ENCODE results near the gene ZNF564.
A peak's percentile ranks its signal among the peaks of the same experiment; 100 is the strongest.
"Not testable (repeated sequence)": the region's sequence is repeated elsewhere in the genome, so short reads cannot be mapped to it uniquely, and the experiment has no call there.

ZNF564 gene

DNA sequence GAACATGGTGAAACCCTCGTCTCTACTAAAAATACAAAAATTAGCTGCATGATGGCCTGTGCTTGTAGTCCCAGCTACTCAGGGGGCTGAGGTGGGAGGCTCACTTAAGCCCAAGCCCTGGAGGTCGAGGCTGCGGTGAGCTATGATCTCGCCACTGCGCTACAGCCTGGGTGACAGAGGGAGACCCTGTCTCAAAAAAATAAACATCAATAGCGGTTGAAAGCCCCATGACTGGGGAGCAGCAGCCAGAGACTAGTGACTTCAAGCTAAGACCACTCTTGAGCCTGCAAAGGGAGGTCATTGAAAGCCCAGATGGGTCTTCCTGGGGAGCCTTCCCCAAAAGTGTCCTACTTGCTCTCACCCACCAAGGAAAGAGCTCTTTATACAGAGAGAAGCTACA, 54.8 kb downstream of the ZNF564 start:
- no peak for FAIRE-seq

DNA sequence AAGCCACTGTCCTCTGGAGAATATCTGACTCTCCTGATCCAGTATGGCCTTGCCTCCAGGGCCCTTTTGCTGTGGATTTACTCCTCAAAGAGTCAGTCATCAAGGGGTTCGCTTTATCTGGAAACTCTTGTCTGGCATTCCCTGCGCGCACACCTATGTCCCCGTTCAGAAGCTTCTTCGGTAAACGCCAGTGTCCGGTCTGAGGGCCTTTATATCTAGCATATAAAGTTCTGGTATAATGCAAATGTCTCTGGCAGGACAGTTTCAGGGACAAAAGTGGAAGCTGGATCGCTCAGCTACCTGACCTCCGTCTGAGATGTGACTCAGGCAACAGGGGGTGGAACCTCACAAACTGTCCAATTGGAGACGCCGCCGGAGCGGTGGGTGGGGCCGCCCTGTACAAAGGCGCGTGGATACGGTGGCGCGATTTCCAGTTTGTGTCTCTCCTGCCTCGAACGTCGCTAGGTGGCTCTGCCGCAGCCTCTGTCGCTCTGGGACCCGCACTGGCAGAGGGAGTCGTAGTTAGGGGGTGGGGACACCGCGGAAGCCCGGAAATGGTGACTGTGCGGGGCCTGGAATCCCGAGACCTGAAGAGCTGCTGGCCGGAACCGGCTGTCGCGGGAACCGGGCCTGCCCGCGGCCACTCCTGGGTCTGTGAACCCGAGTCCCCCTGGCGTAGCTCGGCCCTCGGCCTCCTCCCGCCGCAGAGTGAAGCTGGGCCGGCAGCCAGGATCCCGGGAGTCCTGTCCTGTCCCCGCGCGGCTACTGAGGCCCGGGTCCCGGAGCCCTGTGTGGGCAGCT, 56.1 kb downstream of the ZNF564 start:
- peak; percentile 92 for FAIRE-seq

DNA sequence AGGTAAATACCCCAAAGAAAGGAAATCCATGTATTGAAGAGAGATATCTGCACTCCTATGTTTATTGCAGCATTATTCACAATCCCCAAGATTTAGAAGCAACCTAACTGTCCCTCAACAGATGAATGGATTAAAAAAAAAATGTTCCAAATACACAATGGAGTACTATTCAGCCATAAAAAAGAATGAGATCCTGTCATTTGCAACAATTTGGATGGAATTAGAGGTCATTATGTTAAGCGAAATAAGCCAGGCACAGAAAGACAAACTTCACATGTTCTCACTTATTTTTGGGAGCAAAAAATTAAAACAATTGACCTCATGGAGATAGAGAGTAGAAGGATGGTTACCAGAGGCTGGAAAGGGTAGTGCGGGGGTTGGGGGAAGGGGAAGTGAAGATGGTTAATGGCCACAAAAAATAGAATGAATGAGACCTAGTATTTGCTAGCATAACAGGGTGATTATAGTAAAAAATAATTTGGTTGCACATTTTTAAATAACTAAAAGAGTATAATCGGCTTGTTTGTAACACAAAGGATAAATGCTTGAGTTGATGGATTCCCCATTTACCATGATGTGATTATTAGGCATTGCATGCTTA, 56.9 kb downstream of the ZNF564 start:
- FAIRE-seq = no peak

DNA sequence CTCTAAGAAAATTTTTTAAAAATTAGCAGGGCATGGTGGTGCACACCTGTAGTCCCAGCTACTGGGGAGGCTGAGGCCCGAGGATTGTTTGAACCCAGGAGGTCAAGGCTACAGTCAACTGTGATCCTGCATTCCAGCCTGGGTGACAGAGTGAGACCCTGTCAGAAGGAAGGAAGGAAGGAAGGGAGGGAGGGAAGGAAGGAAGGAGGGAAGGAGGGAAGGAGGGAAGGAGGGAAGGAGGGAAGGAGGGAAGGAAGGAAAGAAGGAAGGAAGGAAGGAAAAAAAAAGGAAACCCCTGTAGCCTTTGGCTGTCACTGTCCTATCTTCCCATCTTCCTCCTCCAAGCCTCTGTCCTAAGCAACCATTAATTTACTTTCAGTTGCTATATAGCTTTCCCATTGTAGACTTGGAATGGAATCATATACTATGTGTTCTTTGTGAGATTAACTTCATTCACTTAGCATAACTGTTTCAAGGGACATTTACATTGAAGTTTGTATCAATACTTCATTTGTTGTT, 65.0 kb downstream of the ZNF564 start:
- not testable (repeated sequence) for FAIRE-seq

DNA sequence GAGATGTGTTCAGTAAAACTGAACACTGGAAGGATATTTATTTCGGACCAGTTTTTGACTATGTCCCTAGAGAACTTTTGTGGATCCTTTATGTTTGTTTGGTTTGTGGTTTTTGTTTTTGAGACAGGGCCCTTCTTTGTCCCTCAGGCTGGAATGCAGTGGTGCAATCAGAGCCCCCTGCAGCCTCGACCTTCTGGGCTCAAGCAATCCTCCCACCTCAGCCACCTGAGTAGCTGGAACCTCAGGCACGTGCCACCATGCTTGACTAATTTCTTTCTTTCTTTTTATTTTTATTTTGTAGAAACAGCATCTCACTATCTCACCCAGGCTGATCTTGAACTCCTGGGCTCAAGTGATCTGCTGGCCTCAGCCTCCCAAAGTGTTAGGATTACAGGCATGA, 65.7 kb downstream of the ZNF564 start:
- FAIRE-seq = no peak

DNA sequence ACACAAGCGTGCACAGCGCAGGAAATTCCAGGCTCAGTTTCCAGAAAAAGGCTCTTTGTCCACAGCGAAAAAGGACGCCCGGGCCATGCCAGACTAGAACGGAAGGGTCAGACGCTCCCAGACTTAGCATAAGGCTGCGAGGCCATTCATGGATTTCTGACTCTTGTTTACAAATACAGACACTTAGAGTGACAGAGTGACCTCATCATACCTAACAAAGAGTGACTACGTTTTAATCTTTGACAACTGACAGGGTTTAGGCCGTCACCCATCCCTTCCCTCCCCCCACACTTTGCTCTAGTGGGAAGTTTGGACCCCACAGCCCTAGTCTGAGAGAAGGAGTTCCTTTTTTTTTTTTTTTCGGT, 66.2 kb downstream of the ZNF564 start:
- FAIRE-seq = no peak

DNA sequence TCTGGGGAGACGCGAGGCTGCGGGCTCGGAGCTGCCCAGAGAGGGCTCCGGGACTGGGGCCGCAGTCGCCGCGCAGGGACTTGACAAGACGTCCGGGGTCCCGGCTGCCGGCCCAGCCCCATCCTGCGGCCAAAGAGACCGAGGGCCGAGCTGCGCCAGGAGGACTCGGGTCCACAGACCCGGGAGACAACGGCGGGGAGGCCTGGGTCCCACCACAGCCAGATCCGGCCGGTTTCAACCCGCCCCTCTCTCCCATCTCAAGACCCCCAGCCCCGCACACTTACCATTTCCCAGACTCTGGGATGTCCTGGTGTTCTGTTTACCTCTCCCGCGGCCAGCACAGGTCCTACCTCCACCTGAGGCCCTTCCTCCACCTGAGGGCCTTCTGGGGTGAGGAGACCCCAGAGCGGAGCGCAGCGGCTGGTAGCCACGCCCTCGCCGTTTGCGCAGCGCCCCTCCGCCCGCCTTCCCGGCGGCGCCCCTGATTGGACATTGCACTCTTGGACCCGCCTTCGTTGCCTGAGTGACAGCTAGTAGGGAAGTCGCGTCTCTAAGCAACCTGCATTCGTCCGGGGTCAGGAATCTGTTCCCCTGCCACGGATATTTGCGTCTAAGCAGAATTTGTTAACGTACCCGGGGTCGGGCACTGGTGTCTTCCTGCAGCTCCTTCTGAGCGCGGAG, 66.8 kb downstream of the ZNF564 start, which contains the start of gene ZNF709:
Gene ZNF709, minus strand, starts transcription at position 446 of the 681 bp plus-strand sequence. Its CDS starts 159 bp downstream, at position 287.
- FAIRE-seq = peak; percentile 72

DNA sequence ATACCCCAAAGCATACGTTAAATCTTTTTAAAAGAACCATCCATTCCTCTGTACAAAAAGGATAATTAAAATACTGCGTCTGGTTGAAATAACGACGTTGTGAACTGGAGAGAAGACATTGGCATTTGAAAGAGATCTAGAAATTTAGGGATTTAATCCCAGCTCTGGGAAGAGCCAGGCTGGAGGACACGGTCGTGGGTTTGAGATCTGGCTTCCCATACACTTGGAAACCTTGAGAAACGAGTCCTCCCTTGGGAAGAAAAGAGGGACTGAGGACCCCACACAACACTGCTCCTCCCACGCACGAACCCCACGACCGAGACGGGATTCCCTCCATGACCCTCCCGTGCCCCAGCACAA, 67.3 kb downstream of the ZNF564 start:
- FAIRE-seq = no peak

DNA sequence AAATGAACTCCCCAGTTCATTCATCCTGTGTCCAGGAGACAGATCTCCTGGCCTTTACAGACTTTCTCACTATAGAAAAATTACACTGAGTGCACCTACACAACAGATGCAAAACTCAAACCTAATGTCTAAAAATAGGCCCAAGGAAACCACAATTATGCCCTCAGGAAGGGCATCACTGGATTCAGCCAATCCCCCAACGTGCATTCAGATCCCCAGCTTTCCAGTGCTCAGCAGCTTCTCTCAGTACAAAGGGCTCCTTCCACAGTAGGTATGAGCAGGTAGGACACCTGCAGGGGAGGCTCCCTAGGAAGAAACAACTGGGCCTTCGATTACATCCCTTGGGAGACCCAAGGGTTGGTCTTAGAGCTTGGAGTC, 68.8 kb downstream of the ZNF564 start:
- no peak for FAIRE-seq

DNA sequence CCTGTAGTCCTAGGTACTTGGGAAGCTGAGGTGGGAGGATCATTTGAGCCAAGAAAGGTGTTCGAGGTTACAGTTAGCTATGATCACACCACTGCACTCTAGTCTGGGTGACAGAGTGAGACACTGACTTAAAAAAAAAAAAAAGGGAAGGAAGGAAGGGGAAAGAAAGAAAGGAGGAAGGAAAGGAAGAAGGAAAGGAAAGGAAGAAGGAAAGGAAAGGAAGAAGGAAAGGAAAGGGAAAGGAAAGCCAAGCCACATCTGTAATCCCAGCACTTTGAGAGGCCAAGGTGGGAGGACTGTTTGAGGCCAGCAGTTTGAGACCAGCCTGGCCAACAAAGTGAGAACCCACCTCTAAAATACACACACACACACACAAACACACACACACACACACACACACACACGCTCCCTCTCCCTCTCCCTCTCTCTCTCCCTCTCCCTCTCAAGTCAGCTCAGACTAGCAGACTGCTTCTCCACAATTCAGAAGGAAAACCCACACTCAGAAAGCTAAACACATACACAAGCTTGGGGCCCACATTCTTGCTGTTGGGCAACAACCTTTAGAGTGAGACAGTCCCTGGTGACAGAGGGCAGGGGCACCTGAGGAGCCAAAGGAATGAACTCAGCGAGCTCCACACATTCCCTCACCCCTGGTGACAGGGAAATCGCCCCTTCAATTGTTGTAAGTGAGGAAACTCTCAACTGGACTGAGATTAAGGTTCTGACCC, 69.3 kb downstream of the ZNF564 start:
- FAIRE-seq = no peak

DNA sequence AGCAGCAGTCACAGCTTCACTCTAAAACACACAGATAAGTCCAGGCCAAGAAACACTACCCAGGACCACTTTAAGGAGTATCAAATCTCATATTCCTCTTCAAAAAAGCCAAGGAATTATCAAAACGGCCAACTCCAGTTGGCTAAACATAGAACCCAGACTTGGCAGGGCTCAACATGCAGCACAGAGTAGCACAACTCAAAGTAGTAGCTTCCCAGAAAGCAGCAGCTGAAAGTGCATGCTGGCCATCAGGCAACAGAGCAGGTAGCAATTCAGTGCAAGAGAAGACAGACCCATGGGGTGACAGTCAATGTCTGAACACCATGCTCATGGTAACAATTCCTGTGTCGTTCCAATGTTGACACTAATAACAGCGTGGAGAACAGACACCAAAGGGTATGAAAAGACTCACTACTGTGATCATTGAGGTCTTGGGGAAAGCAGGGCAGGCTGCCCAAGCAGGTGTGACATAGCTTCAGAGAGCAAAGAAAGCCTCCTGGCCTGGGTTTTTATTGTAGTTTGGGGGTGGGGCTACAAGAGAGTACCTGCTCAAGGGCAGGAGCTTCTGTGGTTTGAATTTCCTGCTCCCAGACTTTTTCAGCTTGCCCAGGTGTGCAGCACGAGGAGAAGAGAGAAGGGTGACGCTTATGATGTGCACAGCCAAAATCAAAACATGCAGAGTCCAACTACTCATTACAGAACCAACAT, 72.9 kb downstream of the ZNF564 start:
- FAIRE-seq = no peak

Measured in endometrium (tissue), 2 donors.